HG02884 (cell line): ENCODE measurements around the gene DYNC1H1.

Experiments
- ATAC-seq: cut with Tn5 transposase; IDR thresholded peaks from one replicate; pipeline ENCODE4 v1.9.1; 2021; ENCODE audit warnings: mild to moderate bottlenecking, moderate library complexity; ENCODE audit not compliant: unreplicated experiment

DYNC1H1 gene

DNA sequence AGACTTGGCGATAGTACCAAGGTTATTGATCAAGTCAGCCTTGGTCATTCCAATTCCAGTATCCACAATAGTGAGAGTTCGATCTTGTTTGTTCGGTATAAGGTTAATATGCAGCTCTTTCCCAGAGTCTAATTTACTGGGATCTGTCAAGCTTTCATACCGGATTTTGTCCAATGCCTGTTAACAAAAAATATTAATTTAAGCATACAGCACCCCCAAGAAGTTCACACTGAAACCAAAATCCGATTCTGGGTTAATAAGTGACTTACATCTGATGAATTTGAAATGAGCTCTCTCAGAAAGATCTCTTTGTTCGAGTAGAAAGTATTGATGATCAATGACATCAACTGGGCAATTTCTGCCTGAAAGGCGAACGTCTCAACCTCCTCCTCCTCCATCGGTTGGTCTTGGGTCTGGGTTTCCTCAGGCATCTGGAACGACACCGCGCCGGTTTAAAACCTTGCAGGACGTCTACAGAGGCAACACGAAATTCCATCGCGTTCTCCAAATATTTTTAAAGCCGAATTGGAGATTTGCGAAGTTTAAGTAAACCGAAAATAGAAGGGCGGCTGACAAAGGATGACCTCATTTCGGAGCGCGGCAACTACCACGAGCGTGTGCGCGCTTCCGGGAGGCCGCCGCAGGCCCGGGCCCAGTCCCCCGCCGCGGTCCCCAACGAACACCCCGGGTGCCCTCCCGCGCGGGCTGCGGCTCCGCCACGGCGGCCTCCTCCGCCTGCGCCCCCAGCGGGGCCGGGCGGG is 121.8 kb downstream of the DYNC1H1 start:
- peak; percentile 16 for ATAC-seq

- no peak for ATAC-seq
These were observed 122.3 kb downstream of the DYNC1H1 start for GRCh38 chr14:102086709-102086971.

DNA sequence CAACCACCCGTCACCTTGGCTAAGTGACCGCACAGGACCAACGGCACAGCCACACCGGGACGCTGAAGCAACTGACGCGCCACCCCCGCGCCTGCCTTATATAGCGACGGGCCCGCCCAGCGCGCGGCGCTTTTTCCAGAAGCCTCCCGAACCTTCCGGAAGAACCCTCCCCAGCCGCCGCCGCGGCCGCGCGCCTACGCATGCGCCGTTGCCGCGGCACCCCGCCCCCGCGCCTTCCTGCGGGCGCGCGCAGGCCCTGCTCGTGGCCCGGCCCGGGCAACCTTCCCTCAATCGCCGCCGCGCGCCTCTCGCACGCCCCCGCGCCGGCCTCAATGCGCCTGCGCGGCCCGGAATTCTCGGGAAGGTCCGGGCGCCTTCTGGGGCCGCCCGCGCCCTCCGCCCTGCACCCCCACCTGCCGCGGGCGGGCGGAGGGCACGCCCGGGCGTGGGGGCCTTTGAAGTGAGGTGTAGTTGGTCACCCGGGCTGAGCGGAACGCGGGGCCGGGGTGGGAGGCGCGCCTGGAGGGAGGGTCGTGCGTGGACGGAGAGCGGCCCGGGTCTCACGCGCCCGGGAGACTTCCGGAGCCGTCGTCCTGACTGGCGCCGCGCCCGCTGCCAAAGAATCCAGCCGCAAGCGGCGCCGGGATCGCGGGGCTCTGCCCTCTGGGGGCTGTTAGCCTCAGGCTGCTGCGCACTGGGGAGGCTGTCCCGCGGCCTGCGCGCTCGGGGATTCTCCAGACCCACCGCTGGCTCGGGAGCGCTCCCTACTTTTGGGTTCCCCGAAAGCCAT is 122.8 kb downstream of the DYNC1H1 start, which contains the start of gene HSP90AA1:
HSP90AA1 (minus strand) TSS at position 73 of the 790 bp plus-strand sequence. CDS start 666 bp downstream, outside the sequence.
- peak; percentile 61 for ATAC-seq

GRCh38 chr14:102087762-102088011 is 123.3 kb downstream of the DYNC1H1 start:
- ATAC-seq = no peak

- ATAC-seq = no peak
These were observed 123.8 kb downstream of the DYNC1H1 start for GRCh38 chr14:102088012-102088792.

- no peak for ATAC-seq
These were observed 125.4 kb downstream of the DYNC1H1 start for GRCh38 chr14:102089621-102090343.

- no peak for ATAC-seq
These were observed 126.3 kb downstream of the DYNC1H1 start for GRCh38 chr14:102090713-102091112.

GRCh38 chr14:102092806-102093205 is 128.4 kb downstream of the DYNC1H1 start:
- no peak for ATAC-seq

- no peak for ATAC-seq
These were observed 129.7 kb downstream of the DYNC1H1 start for GRCh38 chr14:102094101-102094500.

DNA sequence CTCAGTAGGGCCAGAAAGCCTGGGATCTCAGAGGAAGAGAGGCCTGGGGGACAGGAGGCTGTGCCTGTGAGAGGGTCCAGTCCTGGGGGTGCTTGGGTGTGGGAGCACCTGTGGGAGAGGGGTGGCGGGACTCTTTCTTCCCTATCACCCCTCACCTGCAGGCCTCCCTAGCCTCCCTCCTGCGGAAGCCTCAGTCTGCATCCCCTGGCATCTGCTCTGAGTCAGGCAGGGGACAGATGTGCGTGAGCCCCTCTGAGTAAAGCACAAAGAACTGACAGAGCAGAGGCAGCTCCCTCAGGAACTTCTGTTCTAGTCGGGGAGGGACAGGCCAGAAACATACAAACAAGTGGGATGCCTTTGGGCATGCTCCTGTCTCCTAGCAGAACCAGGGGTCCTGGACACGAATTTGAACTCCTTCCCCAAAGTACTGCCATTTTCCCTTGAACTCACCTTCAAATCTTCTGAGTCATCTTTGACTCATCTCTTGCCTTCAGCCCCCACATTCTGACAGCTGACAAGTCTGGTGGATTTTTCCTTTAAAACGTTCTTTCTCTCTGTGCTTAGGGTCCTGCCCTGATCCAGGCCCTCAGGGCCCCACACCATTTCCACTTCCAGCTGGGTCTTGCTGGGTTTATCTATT is 131.0 kb downstream of the DYNC1H1 start:
- no peak for ATAC-seq

GRCh38 chr14:102095871-102096568 is 131.6 kb downstream of the DYNC1H1 start:
- ATAC-seq = no peak

- no peak for ATAC-seq
These were observed 132.3 kb downstream of the DYNC1H1 start for GRCh38 chr14:102096569-102097188.

GRCh38 chr14:102097441-102098135 is 133.2 kb downstream of the DYNC1H1 start:
- no peak for ATAC-seq

DNA sequence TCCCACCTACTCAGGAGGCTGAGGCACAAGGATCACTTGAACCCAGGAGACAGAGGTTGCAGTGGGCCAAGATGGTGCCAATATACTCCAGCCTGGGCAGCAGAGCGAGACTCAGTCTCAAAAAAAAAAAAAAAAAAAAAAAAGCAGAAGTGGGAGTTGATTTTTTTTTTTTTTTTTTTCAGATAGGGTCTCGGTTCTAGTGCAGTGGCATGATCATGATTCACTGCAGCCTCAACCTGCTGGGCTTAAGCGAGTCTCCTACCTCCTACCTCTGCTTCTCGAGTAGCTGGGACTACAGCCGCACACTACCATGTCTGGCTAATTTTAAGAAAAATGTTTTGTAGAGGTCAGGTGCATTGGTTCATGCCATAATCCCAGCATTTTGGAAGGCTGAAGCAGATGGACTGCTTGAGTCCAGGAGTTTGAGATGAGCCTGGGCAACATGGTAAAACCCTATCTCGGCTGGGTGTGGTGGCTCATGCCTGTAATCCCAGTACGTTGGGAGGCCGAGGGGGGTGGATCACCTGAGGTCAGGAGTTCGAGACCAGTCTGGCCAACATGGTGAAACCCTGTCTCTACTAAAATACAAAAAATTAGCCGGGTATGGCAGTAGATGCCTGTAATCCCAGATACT is 138.8 kb downstream of the DYNC1H1 start:
- ATAC-seq = no peak

DNA sequence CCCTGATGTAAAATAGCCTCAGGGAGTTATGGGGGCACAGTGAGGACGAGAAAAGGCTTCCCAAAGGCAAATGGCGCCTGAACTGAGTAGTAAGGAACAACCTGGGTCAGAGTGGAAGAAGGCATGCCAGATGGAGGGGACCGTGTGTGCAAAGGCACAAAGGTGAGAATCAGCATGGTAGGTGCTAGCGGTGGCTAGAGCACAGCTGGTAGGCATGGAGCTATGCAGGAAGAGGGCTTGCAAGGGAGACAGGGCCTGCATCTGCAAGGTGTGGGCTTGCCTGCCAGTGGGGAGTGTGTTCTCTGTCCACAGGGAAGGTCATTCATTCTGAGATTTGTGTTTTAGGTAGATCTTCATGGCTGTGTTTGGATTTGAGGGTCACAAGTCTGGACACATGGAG is 141.0 kb downstream of the DYNC1H1 start:
- ATAC-seq = no peak
